Measurements from ENCODE around the gene LRFN3.
"Not testable (repeated sequence)": the region's sequence is repeated elsewhere in the genome, so short reads cannot be mapped to it uniquely, and the experiment has no call there.

LRFN3 gene

DNA sequence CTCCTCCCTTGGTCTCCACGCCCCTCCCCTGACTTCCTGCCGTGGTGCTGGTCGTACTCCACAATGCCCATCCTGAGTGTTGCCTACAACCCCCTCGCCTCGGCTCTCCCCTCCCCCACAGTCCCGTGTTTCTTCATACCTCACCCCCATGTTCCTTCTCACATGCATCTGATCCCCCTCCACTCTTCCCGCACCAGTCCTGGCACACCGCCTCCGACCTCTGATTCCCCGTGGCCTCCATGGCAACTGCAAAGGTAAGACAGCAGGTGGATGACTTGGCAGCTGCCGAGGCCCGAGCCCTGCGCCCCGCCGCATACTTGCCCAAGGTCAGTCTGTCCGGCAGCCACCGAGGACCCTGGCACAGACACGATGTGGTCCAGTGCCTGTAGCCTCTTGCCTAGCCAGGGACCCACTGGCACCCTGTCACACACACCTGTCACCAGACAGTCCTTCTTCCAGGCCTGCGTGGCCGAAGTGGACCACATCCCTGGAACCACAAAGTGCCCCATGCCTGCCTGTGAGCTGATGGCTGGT, 42.7 kb downstream of the LRFN3 start:
- DNase-seq, result no peak

GRCh38 chr19:35980997-35981396, 44.8 kb downstream of the LRFN3 start:
- DNase-seq, result not testable (repeated sequence)

DNA sequence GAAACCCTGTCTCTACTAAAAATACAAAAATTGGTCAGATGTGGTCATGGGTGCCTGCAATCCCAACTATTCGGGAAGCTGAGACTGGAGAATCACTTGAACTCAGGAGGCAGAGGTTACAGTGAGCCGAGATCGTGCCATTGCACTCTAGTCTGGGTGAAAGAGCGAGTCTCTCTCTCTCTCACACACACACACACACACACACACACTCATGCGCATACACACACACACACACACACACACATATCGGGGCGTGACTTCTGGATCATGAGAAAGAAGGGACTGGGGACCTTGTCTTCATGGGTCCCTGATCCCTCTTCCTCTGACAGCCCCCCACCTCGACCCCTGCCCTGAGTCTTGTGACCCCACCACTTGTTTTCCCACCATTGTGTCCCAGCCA, 47.0 kb downstream of the LRFN3 start:
- no peak for DNase-seq

GRCh38 chr19:35986111-35986510, 49.9 kb downstream of the LRFN3 start:
- no peak for DNase-seq

DNA sequence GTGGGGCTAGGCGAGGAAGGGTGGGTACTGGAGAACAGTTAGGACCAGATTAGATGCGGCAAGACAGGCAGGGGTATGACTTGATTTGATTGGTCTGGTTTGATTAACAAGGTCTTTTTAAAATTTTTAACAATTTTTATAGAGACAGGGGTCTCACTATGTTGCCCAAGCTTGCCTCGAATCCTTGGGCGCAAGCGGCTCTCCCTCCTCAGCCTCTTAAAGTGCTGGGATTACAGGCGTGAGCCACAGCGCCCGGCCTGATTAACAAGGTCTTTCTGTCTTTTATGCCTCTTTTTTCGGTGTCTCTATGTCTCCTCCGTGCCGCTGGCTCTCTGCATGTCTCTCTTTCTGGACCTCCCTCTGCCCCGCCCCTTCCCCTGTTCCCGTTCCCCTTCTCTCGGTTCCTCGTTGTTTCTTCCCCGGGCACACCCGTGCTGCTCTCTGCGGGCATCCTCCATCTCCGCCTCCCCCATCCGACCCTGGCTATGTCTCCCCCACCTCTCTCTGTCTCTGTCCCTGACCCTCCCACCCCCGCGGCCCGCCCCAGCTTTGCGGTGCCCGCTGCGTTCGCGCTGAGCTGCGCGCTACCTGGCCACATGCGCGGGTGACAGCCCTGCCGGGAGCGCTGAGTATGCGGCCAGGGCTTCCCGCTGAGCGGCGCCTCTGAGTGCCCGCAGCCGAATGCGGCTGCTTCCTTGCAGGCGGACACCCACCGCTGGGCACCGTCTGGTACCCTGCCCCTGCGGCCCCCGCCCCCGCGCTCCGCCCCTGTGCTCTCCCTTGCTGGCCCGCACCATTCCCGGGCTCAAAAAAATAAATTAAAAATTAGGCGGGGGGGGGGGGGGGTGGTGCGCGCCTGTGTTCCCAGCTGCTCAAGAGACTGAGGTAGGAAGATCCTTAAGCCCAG, 50.7 kb downstream of the LRFN3 start:
- DNase-seq, result no peak

DNA sequence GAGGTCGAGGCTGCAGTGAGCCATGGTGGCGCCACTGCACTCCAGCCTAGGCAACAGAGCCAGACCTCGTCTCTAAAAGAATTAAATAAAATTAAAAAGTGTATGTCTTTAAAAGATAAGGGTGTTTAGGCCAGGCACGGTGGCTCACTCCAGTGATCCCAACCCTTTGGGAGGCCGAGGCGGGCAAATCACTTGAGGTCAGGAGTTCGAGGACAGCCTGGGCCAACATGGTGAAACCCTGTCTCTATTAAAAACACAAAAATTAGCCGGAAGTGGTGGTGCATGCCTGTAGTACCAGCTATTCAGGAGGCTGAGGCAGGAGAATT, 51.4 kb downstream of the LRFN3 start:
- no peak for DNase-seq

- no peak for DNase-seq
Observed at GRCh38 chr19:35988824-35989223, 52.6 kb downstream of the LRFN3 start.

DNA sequence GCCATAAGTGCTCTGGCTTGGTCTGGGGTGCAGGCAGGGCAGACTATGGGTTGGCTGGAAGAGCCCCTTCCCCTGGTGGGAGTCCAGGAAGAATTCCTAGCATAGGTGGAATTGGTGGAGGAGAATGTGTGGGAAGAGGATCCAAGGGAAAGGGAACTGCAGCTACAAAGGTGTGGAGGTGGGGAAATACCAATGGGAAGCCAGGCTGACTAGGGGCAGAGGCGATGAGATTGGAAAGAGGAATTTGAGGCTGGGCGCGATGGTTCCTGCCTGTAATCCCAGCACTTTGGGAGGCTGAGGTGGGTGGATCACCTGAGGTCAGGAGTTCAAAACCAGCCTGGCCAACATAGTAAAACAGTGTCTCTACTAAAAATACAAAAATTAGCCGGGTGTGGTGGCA, 54.0 kb downstream of the LRFN3 start:
- no peak for DNase-seq

DNA sequence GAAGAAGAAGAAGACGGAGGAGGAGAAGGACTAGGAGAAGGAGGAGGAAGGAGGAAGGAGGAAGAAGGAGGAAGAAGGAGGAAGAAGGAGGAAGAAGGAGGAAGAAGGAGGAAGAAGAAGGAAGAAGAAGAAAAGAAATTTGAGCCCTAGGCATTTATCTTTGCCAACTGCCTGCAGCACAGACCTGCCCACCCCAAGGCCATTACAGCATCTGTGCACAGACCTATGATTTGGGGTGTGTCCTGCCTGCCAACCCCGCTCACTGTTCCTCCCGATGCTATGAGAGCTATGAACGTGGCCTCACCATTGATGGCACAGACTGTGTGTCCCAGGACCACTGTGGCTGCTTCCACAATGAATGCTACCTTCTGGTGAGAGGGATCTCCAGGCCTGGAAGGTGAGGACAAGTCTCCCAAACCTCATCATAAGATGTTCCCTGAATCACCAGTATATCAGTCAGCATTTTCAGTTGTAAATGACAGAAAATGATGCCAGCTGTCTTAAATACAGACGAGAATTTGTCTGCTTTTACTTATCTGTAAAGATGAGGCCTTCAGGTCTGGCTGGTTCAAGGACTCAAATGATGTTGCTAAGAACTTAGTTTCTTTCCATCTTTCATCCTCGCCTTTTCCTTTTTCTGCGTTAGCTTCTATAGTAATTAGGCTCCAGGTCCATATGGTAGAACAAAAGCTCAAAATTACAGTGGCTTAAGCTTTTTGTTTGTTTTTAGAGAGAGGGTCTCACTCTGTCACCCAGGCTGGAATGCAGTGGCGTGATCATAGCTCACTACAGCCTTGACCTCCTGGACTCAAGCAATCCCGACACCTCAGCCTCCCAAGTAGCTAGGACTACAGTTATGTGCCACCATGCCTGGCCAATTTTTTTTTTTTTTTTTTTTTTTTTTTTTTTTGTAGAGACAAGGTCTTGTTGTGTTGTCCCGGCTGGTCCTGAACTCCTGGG, 54.9 kb downstream of the LRFN3 start:
- no peak for DNase-seq

DNA sequence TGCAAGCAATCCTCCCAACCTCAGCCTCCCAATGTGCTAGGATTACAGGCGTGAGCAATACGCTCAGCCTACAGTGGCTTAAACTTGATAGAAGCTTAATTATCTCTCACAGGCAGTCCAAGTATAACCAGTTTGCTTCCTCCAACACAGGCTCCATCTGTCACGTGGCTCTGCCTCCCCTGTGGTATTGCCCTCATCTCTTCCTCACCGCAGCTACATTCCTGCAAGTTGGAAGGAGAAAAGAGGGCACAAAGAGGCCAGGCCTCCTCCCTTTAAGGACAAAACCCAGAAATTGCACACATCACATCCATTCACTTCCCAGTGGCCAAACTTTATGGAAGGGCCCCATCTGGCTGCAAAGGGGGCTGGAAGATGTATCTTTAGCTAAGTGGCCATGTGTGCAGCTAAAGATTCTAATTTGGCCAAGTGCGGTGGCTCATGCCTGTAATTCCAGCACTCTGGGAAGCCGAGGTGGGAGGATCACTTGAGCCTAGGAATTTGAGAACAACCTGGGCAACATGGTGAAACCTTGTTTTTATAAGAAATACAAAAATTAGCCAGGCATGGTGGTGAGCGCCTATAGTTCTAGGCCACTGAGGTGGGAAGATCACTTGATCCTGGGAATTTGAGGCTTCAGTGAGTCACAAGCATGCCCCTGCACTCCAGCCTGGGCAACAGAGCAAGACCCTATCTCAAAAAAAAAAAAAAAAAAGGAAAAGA, 55.7 kb downstream of the LRFN3 start:
- no peak for DNase-seq

DNA sequence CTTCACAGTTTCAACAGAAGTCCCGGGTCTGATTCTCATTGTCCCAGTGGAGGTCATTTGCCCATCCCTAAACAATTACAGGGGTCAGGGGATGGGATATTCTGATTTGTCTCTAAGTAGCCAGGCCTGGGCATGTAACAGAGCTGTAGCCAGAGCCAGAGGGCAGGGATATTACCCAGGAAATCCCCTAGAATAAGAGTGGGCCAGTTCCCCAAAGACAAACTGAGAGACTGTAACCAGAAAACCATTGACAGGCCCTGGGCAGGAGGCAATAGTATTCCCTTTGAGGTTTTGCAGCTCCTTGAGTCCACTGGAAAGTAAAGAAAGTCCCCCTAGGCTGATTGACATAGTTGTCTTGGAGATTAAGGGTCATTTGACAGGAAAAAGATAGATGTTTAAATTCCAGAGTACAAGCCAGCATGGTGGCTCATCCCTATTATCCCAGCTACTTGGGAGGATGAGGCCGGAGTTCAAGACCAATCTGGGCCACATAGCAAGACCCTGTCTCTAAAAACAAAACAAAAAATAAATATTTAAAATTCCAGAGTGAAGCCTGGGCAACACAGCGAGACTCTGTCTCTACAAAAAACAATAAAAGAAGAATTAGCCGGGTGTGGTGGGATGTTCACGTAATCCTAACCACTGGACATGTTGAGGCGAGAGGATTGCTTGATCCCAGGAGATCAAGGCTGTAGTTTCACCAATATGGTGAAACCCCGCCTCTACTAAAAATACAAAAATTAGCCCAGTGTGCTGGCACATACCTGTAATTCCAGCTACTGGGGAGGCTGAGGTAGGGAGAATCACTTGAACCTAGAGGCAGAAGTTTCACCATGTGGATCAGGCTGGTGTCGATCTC, 57.0 kb downstream of the LRFN3 start:
- DNase-seq, result no peak

GRCh38 chr19:35993923-35994598, 57.9 kb downstream of the LRFN3 start:
- DNase-seq, result no peak

All from HCEC 1CT (cell line).